HG03103 (cell line): Measurements from ENCODE around the gene C14orf132.

Source experiments
- ATAC-seq: cut with Tn5 transposase; IDR thresholded peaks from one replicate; pipeline ENCODE4 v1.9.1; 2021; ENCODE audit warnings: low read depth; ENCODE audit not compliant: unreplicated experiment

Gene C14orf132

GRCh38 chr14:96039633-96040311, 610 bp downstream of the C14orf132 start:
- ATAC-seq, result no peak

- no peak for ATAC-seq
Measured at GRCh38 chr14:96040828-96041371, 1.7 kb downstream of the C14orf132 start.

GRCh38 chr14:96042248-96042930, 3.2 kb downstream of the C14orf132 start:
- ATAC-seq, result no peak

GRCh38 chr14:96046630-96047029, 7.5 kb downstream of the C14orf132 start:
- no peak for ATAC-seq

GRCh38 chr14:96047101-96047500, 7.9 kb downstream of the C14orf132 start:
- ATAC-seq, result no peak

- no peak for ATAC-seq
Measured at GRCh38 chr14:96049932-96050331, 10.8 kb downstream of the C14orf132 start.

GRCh38 chr14:96050482-96050881, 11.3 kb downstream of the C14orf132 start:
- ATAC-seq, result no peak

- ATAC-seq, result no peak
Measured at GRCh38 chr14:96051231-96051630, 12.1 kb downstream of the C14orf132 start.

GRCh38 chr14:96051642-96052540, 12.7 kb downstream of the C14orf132 start:
- ATAC-seq, result no peak

- no peak for ATAC-seq
Measured at GRCh38 chr14:96052541-96053247, 13.5 kb downstream of the C14orf132 start.

- ATAC-seq, result no peak
Measured at GRCh38 chr14:96053248-96053599, 14.1 kb downstream of the C14orf132 start.

- no peak for ATAC-seq
Measured at GRCh38 chr14:96053600-96054381, 14.6 kb downstream of the C14orf132 start.

- ATAC-seq, result no peak
Measured at GRCh38 chr14:96054661-96055060, 15.5 kb downstream of the C14orf132 start.

- ATAC-seq, result no peak
Measured at GRCh38 chr14:96055065-96055752, 16.0 kb downstream of the C14orf132 start.

- ATAC-seq, result no peak
Measured at GRCh38 chr14:96055753-96056508, 16.8 kb downstream of the C14orf132 start.

- ATAC-seq, result no peak
Measured at GRCh38 chr14:96056509-96057422, 17.6 kb downstream of the C14orf132 start.

GRCh38 chr14:96057738-96058137, 18.6 kb downstream of the C14orf132 start:
- ATAC-seq, result no peak
